ENCODE results near the gene PANK1. TPM values are rescaled to one million over a fixed set of nuclear protein-coding genes. Genes with fewer than 3 reads are reported as not detected.

Gene PANK1
- total RNA-seq, 3 donors from 2014 or later: 1.3 to 2.7 (median 2.1) TPM

DNA sequence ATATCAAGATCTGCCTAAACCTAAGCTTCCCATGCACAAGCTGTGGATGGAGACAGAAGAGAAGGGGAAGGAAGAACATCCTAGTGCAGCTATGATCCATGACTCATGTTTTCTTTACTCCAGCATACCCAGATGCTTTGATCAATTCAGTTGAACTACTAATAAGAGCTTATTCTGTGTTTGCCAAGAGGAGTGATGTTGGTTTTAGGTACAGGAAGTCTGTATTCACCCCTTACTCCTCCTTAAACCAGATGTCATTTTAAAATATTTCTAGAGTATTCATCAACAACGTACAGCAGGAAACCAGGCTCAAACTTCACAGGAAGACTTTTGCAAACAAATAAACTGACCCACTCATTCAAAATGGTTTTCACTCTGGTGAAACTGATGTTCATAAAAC is 29.2 kb downstream of the PANK1 start:
- Mint-ChIP-seq H3K36me3 (ENCODE audit: insufficient read depth) (peaks cover 3% of the 10 kb centered on the region), H3K9me3 (peaks cover 15% of the 10 kb centered on the region), H3K4me1 (ENCODE audit: low read depth) (peaks cover 31% of the 10 kb centered on the region), H3K4me3 (no peak overlapping the region), H3K27me3 (ENCODE audit: low read depth) (no peaks in the 10 kb centered on the region)
- ATAC-seq (no peak), DNase-seq (no peak)

GRCh38 chr10:89615112-89615511 is 29.9 kb downstream of the PANK1 start:
- peaks cover 2% of the 10 kb centered on the region for H3K36me3 Mint-ChIP-seq (ENCODE audit: insufficient read depth)
- peak overlapping the region; percentile 1 for H3K4me3 Mint-ChIP-seq
- no peak for DNase-seq

GRCh38 chr10:89613582-89613981 is 31.5 kb downstream of the PANK1 start:
- H3K4me1 Mint-ChIP-seq (ENCODE audit: low read depth): peaks cover 36% of the 10 kb centered on the region
- no peaks in the 10 kb centered on the region for H3K27me3 Mint-ChIP-seq (ENCODE audit: low read depth)
- peaks cover 6% of the 10 kb centered on the region for H3K36me3 Mint-ChIP-seq (ENCODE audit: insufficient read depth)
- ATAC-seq (no peak), DNase-seq (no peak)
- no peak overlapping the region for H3K4me3 Mint-ChIP-seq
- H3K9me3 Mint-ChIP-seq: no peaks in the 10 kb centered on the region

More at GRCh38 chr10:89615112-89615511, 29.9 kb downstream of the PANK1 start:
- H3K9me3 Mint-ChIP-seq: peaks cover 10% of the 10 kb centered on the region
- ATAC-seq: no peak
- H3K27me3 Mint-ChIP-seq (ENCODE audit: low read depth): no peaks in the 10 kb centered on the region
- H3K4me1 Mint-ChIP-seq (ENCODE audit: low read depth): peaks cover 33% of the 10 kb centered on the region

DNA sequence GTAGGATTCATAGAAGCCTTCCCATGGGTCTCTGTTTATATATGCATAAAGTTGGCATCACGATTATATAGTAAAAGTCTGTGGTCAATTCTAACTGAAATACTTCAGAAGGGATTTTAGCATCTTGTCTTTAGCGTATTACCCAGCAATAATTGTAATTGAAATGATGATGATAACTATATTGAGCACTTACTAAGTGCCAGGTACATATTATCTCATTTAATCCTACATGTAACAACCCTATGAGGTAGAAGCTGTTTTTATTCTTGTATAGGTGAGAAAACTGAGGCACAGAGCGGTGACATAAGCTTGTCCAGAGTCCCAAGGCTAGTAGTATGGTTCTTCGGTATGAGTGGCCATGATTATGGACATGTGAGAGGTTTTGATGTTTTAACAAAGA is 33.8 kb downstream of the PANK1 start:
- no peak for ATAC-seq
- peaks cover 36% of the 10 kb centered on the region for H3K4me1 Mint-ChIP-seq (ENCODE audit: low read depth)
- H3K36me3 Mint-ChIP-seq (ENCODE audit: insufficient read depth): peaks cover 9% of the 10 kb centered on the region
- H3K9me3 Mint-ChIP-seq: no peaks in the 10 kb centered on the region
- H3K4me3 Mint-ChIP-seq: no peak overlapping the region
- no peak for DNase-seq
- H3K27me3 Mint-ChIP-seq (ENCODE audit: low read depth): no peaks in the 10 kb centered on the region

DNA sequence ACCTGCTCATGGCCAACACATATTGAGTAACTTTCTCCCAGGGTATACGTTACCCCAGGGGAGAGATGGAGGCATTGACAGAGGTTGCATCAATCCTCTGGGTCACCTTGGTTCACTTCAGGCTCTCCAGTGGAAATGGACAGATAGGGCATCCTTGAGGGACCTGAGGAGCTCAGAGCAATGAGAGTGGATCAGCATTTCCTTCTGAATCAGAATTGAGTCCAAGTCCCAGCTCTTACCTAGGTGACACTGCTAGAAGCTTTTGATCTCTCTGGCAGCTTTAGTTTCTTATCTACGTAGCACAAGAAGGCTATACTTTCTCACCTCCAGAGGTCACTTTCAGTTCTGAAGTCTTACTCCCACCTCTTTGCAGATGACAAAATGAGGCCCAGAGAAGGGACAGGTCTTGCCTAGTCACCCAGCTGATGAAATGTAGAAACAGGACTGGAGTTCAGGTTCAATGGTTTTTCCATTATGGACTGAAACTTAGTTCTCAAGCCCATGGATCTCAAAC is 35.2 kb downstream of the PANK1 start:
- H3K27me3 Mint-ChIP-seq (ENCODE audit: low read depth): no peaks in the 10 kb centered on the region
- ATAC-seq: peak; percentile 52 to 65
- H3K4me1 Mint-ChIP-seq (ENCODE audit: low read depth): peaks cover 23% of the 10 kb centered on the region
- H3K36me3 Mint-ChIP-seq (ENCODE audit: insufficient read depth): peaks cover 10% of the 10 kb centered on the region
- H3K9me3 Mint-ChIP-seq: no peaks in the 10 kb centered on the region
- DNase-seq: no peak
- no peak overlapping the region for H3K4me3 Mint-ChIP-seq

DNA sequence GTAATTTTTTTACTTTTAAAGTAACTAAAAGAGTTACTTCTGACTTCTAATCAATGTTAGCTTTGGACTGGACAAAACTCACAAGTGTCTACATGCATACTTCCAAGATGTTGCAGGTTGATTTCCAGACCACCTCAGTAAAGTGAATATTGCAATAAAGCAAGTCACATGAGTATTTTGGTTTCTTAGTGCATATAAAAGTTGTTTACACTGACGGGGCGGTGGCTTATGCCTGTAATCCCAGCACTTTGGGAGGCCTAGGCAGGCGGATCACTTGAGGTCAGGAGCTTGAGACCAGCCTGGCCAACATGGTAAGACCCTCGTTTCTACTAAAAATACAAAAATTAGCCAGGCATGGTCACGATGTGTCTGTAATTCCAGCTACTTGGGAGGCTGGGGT is 40.8 kb downstream of the PANK1 start:
- Mint-ChIP-seq H3K4me1 (ENCODE audit: low read depth) (no peaks in the 10 kb centered on the region), H3K4me3 (no peak overlapping the region), H3K36me3 (ENCODE audit: insufficient read depth) (peaks cover 4% of the 10 kb centered on the region), H3K27me3 (ENCODE audit: low read depth) (no peaks in the 10 kb centered on the region), H3K9me3 (no peaks in the 10 kb centered on the region)
- no peak for ATAC-seq
- DNase-seq: no peak

DNA sequence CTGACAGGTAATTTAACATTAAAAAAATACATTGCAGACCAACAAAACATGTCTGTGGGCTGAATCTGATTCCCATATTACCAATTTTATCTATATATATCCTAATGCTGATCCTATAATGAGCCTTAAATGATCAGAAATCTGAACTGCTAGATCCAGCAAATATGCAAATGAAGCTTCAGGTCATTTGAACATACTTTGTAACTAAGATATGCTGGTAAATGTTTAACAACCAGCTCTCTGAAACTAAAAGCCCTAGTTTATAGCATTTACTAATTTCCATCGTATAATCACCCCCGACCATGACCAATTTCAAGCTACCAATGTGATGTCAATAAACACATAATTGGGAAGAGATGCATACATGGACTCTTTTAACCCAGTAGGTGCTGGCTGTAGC is 42.1 kb downstream of the PANK1 start:
- H3K4me1 Mint-ChIP-seq (ENCODE audit: low read depth): no peaks in the 10 kb centered on the region
- H3K36me3 Mint-ChIP-seq (ENCODE audit: insufficient read depth): peaks cover 4% of the 10 kb centered on the region
- no peaks in the 10 kb centered on the region for H3K27me3 Mint-ChIP-seq (ENCODE audit: low read depth)
- no peaks in the 10 kb centered on the region for H3K9me3 Mint-ChIP-seq
- no peak overlapping the region for H3K4me3 Mint-ChIP-seq
- no peak for ATAC-seq
- no peak for DNase-seq

GRCh38 chr10:89601728-89602361 is 43.2 kb downstream of the PANK1 start:
- DNase-seq: no peak
- peaks cover 3% of the 10 kb centered on the region for H3K36me3 Mint-ChIP-seq (ENCODE audit: insufficient read depth)

GRCh38 chr10:89600041-89600440 is 45.0 kb downstream of the PANK1 start:
- Mint-ChIP-seq H3K4me3 (no peak overlapping the region), H3K4me1 (ENCODE audit: low read depth) (no peaks in the 10 kb centered on the region), H3K27me3 (ENCODE audit: low read depth) (no peaks in the 10 kb centered on the region), H3K36me3 (ENCODE audit: insufficient read depth) (peaks cover 1% of the 10 kb centered on the region), H3K9me3 (no peaks in the 10 kb centered on the region)
- ATAC-seq (no peak), DNase-seq (no peak)

More at GRCh38 chr10:89601728-89602361, 43.2 kb downstream of the PANK1 start:
- no peak for ATAC-seq
- H3K9me3 Mint-ChIP-seq: no peaks in the 10 kb centered on the region
- no peaks in the 10 kb centered on the region for H3K27me3 Mint-ChIP-seq (ENCODE audit: low read depth)
- no peaks in the 10 kb centered on the region for H3K4me1 Mint-ChIP-seq (ENCODE audit: low read depth)
- no peak overlapping the region for H3K4me3 Mint-ChIP-seq

- ATAC-seq (no peak), DNase-seq (no peak)
- Mint-ChIP-seq H3K9me3 (no peaks in the 10 kb centered on the region), H3K27me3 (ENCODE audit: low read depth) (no peaks in the 10 kb centered on the region), H3K4me3 (no peak overlapping the region), H3K4me1 (ENCODE audit: low read depth) (no peaks in the 10 kb centered on the region), H3K36me3 (ENCODE audit: insufficient read depth) (peaks cover 7% of the 10 kb centered on the region)
These were observed 52.0 kb downstream of the PANK1 start for GRCh38 chr10:89593043-89593442.

GRCh38 chr10:89592539-89592938 is 52.5 kb downstream of the PANK1 start:
- Mint-ChIP-seq H3K9me3 (no peaks in the 10 kb centered on the region), H3K4me1 (ENCODE audit: low read depth) (no peaks in the 10 kb centered on the region), H3K27me3 (ENCODE audit: low read depth) (no peaks in the 10 kb centered on the region), H3K36me3 (ENCODE audit: insufficient read depth) (peaks cover 10% of the 10 kb centered on the region), H3K4me3 (no peak overlapping the region)
- ATAC-seq (no peak), DNase-seq (no peak)

DNA sequence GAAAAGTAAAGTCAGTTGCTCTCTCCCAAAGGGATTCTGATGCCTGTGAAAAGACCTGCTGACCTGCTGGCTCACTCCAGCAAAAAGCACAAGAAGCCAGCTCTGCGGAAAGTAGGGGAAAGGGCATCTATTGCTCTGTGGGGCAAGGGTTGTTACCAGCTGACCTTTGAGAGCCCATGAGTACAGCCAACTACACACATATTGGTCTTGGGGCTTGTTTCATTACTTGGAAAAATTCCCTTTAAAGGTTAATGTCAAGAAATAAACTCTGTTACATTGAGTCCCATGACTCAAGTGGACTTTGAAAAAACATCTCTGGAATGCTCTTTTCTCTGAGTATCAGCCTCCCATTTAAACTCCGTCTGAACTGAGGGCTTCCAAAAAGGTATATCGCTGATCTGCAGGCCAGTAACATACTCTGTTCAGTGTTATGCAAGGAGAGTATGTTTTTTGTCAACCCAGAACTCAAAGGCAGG is 53.2 kb downstream of the PANK1 start:
- no peak overlapping the region for H3K4me3 Mint-ChIP-seq
- no peak for DNase-seq
- H3K27me3 Mint-ChIP-seq (ENCODE audit: low read depth): no peaks in the 10 kb centered on the region
- H3K4me1 Mint-ChIP-seq (ENCODE audit: low read depth): no peaks in the 10 kb centered on the region
- peaks cover 8% of the 10 kb centered on the region for H3K36me3 Mint-ChIP-seq (ENCODE audit: insufficient read depth)
- H3K9me3 Mint-ChIP-seq: no peaks in the 10 kb centered on the region
- no peak for ATAC-seq

DNA sequence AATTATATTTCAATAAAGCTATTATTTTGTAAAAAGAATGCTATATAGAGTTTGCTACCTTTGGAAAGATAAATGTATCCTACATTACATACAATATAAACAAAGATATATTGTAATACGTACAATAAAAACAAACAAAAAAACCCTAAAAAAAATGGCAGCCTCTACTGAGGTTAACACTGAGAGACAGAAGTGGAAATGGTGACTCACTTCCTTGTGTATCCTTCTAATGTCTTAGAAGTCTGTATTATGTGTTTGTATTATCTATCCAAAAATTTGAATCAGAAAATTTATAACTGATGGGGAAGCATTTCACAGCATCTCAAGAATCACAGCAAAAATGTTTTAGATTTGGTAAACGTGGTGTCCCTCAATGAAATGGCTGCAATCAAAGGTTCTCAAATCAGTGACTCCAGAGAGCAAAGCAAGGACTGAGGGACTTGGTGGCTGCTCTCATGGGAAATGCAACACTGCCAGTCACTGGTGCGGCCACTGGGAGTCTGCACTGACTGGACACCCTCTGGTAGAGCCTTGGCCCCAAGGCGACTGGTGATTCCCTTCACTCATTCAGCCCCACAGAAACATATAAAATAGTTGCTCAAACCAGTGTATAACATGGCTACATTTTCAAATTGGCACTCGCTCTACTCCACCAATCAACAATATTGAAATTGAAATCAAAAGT is 53.8 kb downstream of the PANK1 start:
- no peaks in the 10 kb centered on the region for H3K4me1 Mint-ChIP-seq (ENCODE audit: low read depth)
- DNase-seq: no peak
- H3K9me3 Mint-ChIP-seq: no peaks in the 10 kb centered on the region
- no peak for ATAC-seq
- H3K4me3 Mint-ChIP-seq: no peak overlapping the region
- peaks cover 8% of the 10 kb centered on the region for H3K36me3 Mint-ChIP-seq (ENCODE audit: insufficient read depth)
- no peaks in the 10 kb centered on the region for H3K27me3 Mint-ChIP-seq (ENCODE audit: low read depth)

- Mint-ChIP-seq H3K36me3 (ENCODE audit: insufficient read depth) (peaks cover 8% of the 10 kb centered on the region), H3K4me1 (ENCODE audit: low read depth) (no peaks in the 10 kb centered on the region), H3K4me3 (no peak overlapping the region), H3K9me3 (no peaks in the 10 kb centered on the region), H3K27me3 (ENCODE audit: low read depth) (no peaks in the 10 kb centered on the region)
- DNase-seq: no peak
- ATAC-seq: no peak
These were observed 54.7 kb downstream of the PANK1 start for GRCh38 chr10:89590326-89590725.
